ENCODE measurements around the gene SLC4A8.
A peak's percentile ranks its signal among the peaks of the same experiment; 100 is the strongest.

The SLC4A8 gene

GRCh38 chr12:51406859-51407258 is 17.8 kb upstream of the SLC4A8 start:
- Mint-ChIP-seq H3K4me3 (no peak overlapping the region), H3K4me1 (peaks cover 5% of the 10 kb centered on the region), H3K9me3 (no peaks in the 10 kb centered on the region), H3K27me3 (no peaks in the 10 kb centered on the region), H3K27ac (no peak overlapping the region)
- DNase-seq (no peak), ATAC-seq (no peak)

GRCh38 chr12:51407604-51408003 is 17.0 kb upstream of the SLC4A8 start:
- Mint-ChIP-seq H3K4me3 (no peak overlapping the region), H3K9me3 (no peaks in the 10 kb centered on the region), H3K27me3 (no peaks in the 10 kb centered on the region), H3K27ac (no peak overlapping the region), H3K4me1 (peaks cover 5% of the 10 kb centered on the region)
- DNase-seq, result no peak
- no peak for ATAC-seq

GRCh38 chr12:51409846-51410245 is 14.8 kb upstream of the SLC4A8 start:
- Mint-ChIP-seq H3K27me3 (no peaks in the 10 kb centered on the region), H3K9me3 (no peaks in the 10 kb centered on the region), H3K27ac (no peak overlapping the region), H3K4me3 (no peak overlapping the region), H3K4me1 (peaks cover 5% of the 10 kb centered on the region)
- ATAC-seq (no peak), DNase-seq (no peak)

GRCh38 chr12:51413149-51413548 is 11.5 kb upstream of the SLC4A8 start:
- ATAC-seq, result no peak

GRCh38 chr12:51413791-51414190 is 10.8 kb upstream of the SLC4A8 start:
- Mint-ChIP-seq H3K27ac (no peak overlapping the region), H3K4me3 (no peak overlapping the region), H3K27me3 (no peaks in the 10 kb centered on the region), H3K9me3 (no peaks in the 10 kb centered on the region), H3K4me1 (no peaks in the 10 kb centered on the region)
- no peak for DNase-seq
- ATAC-seq, result no peak

More at GRCh38 chr12:51413149-51413548, 11.5 kb upstream of the SLC4A8 start:
- no peak for DNase-seq
- Mint-ChIP-seq H3K9me3 (no peaks in the 10 kb centered on the region), H3K4me3 (no peak overlapping the region), H3K27ac (no peak overlapping the region), H3K4me1 (no peaks in the 10 kb centered on the region), H3K27me3 (no peaks in the 10 kb centered on the region)

GRCh38 chr12:51415931-51416330 is 8.7 kb upstream of the SLC4A8 start:
- Mint-ChIP-seq H3K27ac (no peak overlapping the region), H3K27me3 (no peaks in the 10 kb centered on the region), H3K9me3 (no peaks in the 10 kb centered on the region), H3K4me1 (peaks cover 9% of the 10 kb centered on the region), H3K4me3 (no peak overlapping the region)
- DNase-seq, result no peak
- no peak for ATAC-seq

GRCh38 chr12:51417826-51418225 is 6.8 kb upstream of the SLC4A8 start:
- peaks cover 9% of the 10 kb centered on the region for H3K4me1 Mint-ChIP-seq
- no peak overlapping the region for H3K4me3 Mint-ChIP-seq
- DNase-seq (no peak), ATAC-seq (no peak)
- H3K27ac Mint-ChIP-seq, result no peak overlapping the region
- no peaks in the 10 kb centered on the region for H3K27me3 Mint-ChIP-seq
- no peaks in the 10 kb centered on the region for H3K9me3 Mint-ChIP-seq

GRCh38 chr12:51419425-51420193 is 5.0 kb upstream of the SLC4A8 start:
- Mint-ChIP-seq H3K27ac (no peak overlapping the region), H3K27me3 (no peaks in the 10 kb centered on the region), H3K4me1 (peaks cover 15% of the 10 kb centered on the region), H3K9me3 (no peaks in the 10 kb centered on the region), H3K4me3 (no peak overlapping the region)
- DNase-seq (no peak), ATAC-seq (no peak)

GRCh38 chr12:51421266-51421884 is 3.3 kb upstream of the SLC4A8 start:
- Mint-ChIP-seq H3K27ac (no peak overlapping the region), H3K27me3 (no peaks in the 10 kb centered on the region), H3K4me3 (no peak overlapping the region), H3K4me1 (peaks cover 22% of the 10 kb centered on the region), H3K9me3 (no peaks in the 10 kb centered on the region)
- ATAC-seq (peak; percentile 37), DNase-seq (peak; percentile 40 to 51)

- Mint-ChIP-seq H3K4me1 (peaks cover 22% of the 10 kb centered on the region), H3K9me3 (no peaks in the 10 kb centered on the region), H3K27ac (peak overlapping the region in 1 of 2 donors; percentile 84), H3K4me3 (peak overlapping the region; percentile 78 to 82), H3K27me3 (no peaks in the 10 kb centered on the region)
- DNase-seq (no peak), ATAC-seq (no peak)
Observed at GRCh38 chr12:51424094-51424661, 453 bp upstream of the SLC4A8 start.

- H3K4me1 Mint-ChIP-seq, result peaks cover 13% of the 10 kb centered on the region
- ATAC-seq, result no peak
- no peaks in the 10 kb centered on the region for H3K9me3 Mint-ChIP-seq
- H3K27me3 Mint-ChIP-seq, result no peaks in the 10 kb centered on the region
- no peak overlapping the region for H3K27ac Mint-ChIP-seq
- DNase-seq, result no peak
- H3K4me3 Mint-ChIP-seq, result no peak overlapping the region
Observed at GRCh38 chr12:51428256-51428655, 3.6 kb downstream of the SLC4A8 start.

GRCh38 chr12:51429700-51430099 is 5.1 kb downstream of the SLC4A8 start:
- DNase-seq (no peak), ATAC-seq (no peak)
- no peak overlapping the region for H3K4me3 Mint-ChIP-seq
- peaks cover 7% of the 10 kb centered on the region for H3K4me1 Mint-ChIP-seq
- H3K27me3 Mint-ChIP-seq, result no peaks in the 10 kb centered on the region
- H3K9me3 Mint-ChIP-seq, result no peaks in the 10 kb centered on the region
- no peak overlapping the region for H3K27ac Mint-ChIP-seq

GRCh38 chr12:51430196-51430895 is 5.7 kb downstream of the SLC4A8 start:
- ATAC-seq (no peak), DNase-seq (no peak)
- Mint-ChIP-seq H3K4me1 (peaks cover 2% of the 10 kb centered on the region), H3K27ac (no peak overlapping the region), H3K27me3 (no peaks in the 10 kb centered on the region), H3K9me3 (no peaks in the 10 kb centered on the region), H3K4me3 (no peak overlapping the region)

GRCh38 chr12:51432921-51433320 is 8.3 kb downstream of the SLC4A8 start:
- no peaks in the 10 kb centered on the region for H3K9me3 Mint-ChIP-seq
- ATAC-seq, result no peak
- no peaks in the 10 kb centered on the region for H3K27me3 Mint-ChIP-seq
- DNase-seq, result no peak
- H3K4me3 Mint-ChIP-seq, result no peak overlapping the region
- H3K4me1 Mint-ChIP-seq, result no peaks in the 10 kb centered on the region
- H3K27ac Mint-ChIP-seq, result no peak overlapping the region

- Mint-ChIP-seq H3K9me3 (no peaks in the 10 kb centered on the region), H3K4me1 (peaks cover 7% of the 10 kb centered on the region), H3K27me3 (no peaks in the 10 kb centered on the region), H3K4me3 (no peak overlapping the region), H3K27ac (no peak overlapping the region)
- no peak for DNase-seq
- ATAC-seq, result no peak
Observed at GRCh38 chr12:51434305-51434704, 9.7 kb downstream of the SLC4A8 start.

- Mint-ChIP-seq H3K27me3 (no peaks in the 10 kb centered on the region), H3K27ac (no peak overlapping the region), H3K4me3 (no peak overlapping the region), H3K4me1 (peaks cover 25% of the 10 kb centered on the region), H3K9me3 (no peaks in the 10 kb centered on the region)
- DNase-seq (no peak), ATAC-seq (no peak)
Observed at GRCh38 chr12:51437431-51437830, 12.8 kb downstream of the SLC4A8 start.
